Suprapubic skin (tissue), 4 donors: Measurements from ENCODE around the gene TAF13.

Experiments used
- POLR2A ChIP-seq, 2 donors: fragments of 450-650 bp; IDR thresholded peaks; one replicate each; pipeline ENCODE4 v1.6.1; 2017; ENCODE audit warnings: antibody characterized with exemption in 2 of 2, mild to moderate bottlenecking in 2 of 2, moderate library complexity in 2 of 2
- POLR2AphosphoS5 ChIP-seq, 3 donors: sonication (generic); formaldehyde crosslinking; IDR thresholded peaks; one replicate each; pipeline ENCODE4 v1.6.1; 2017; ENCODE audit warnings: antibody characterized with exemption in 3 of 3
- TF ChIP-seq, protein P1 (sequence below), 2 donors: fragments of 200-600 bp in 1 of 2; fragments of 450-650 bp in 1 of 2; sonication (generic) in 1 of 2; IDR thresholded peaks; one replicate each; pipeline ENCODE4 v1.5.1; 2016 to 2019; ENCODE audit warnings: antibody characterized with exemption in 2 of 2, mild to moderate bottlenecking in 1 of 2, moderate library complexity in 1 of 2

DNA sequence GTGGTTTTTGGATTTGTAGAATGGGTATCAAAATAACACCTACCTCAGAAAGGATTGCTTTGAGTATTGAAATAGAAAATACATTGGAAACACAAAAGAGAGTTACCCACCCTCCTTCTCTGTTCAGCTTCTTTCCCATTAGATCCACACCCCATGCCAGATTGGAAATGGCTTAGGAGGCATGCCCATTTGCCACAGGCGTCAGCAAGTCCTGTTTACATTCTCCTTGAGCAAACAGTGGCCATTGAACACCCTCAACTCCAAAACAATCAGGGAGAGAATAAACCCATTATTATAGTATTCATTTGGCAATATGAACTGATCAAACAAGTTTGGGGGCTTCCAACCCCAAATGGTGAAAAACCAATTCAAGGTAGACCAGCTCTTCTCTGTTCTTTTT, 40.5 kb upstream of the TAF13 start:
- TF ChIP-seq, protein P1, sequence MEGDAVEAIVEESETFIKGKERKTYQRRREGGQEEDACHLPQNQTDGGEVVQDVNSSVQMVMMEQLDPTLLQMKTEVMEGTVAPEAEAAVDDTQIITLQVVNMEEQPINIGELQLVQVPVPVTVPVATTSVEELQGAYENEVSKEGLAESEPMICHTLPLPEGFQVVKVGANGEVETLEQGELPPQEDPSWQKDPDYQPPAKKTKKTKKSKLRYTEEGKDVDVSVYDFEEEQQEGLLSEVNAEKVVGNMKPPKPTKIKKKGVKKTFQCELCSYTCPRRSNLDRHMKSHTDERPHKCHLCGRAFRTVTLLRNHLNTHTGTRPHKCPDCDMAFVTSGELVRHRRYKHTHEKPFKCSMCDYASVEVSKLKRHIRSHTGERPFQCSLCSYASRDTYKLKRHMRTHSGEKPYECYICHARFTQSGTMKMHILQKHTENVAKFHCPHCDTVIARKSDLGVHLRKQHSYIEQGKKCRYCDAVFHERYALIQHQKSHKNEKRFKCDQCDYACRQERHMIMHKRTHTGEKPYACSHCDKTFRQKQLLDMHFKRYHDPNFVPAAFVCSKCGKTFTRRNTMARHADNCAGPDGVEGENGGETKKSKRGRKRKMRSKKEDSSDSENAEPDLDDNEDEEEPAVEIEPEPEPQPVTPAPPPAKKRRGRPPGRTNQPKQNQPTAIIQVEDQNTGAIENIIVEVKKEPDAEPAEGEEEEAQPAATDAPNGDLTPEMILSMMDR (IDR thresholded peaks at IDR 0.05), result no peak
- TF ChIP-seq POLR2AphosphoS5 (IDR thresholded peaks at IDR 0.05) (no peak), POLR2A (IDR thresholded peaks at IDR 0.05) (no peak)
